Measurements from ENCODE around the gene NOC2L.
"Not testable (repeated sequence)": the region's sequence is repeated elsewhere in the genome, so short reads cannot be mapped to it uniquely, and the experiment has no call there.

Gene NOC2L

GRCh38 chr1:947958-948357, 11.1 kb downstream of the NOC2L start:
- DNase-seq (ENCODE audit: extremely low read depth, low read depth), result no peak
- TF ChIP-seq CTCF (IDR thresholded peaks at IDR 0.05; ENCODE audit: low read depth, low read length), result no peak

DNA sequence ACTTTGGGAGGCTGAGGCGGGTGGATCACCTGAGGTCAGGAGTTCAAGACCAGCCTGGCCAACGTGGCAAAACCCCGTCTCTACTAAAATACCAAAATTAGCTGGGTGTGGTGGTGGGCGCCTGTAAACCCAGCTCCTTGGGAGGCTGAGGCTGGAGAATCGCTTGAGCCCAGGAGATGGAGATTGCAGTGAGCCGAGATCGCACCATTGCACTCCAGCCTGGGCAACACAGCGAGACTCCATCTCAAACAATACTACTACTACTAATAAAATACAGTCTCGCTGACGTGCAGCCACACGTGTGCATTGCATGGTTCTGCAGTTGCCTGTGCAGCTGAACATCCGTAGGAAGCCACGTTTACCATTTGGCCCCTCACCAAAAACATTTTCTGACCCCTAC, 12.2 kb downstream of the NOC2L start:
- DNase-seq (ENCODE audit: extremely low read depth, low read depth), result not testable (repeated sequence)

- no peak for TF ChIP-seq CTCF (IDR thresholded peaks at IDR 0.05; ENCODE audit: low read depth, low read length)
- DNase-seq (ENCODE audit: extremely low read depth, low read depth), result no peak
These were observed 13.1 kb downstream of the NOC2L start for GRCh38 chr1:945688-946556.

- TF ChIP-seq CTCF (IDR thresholded peaks at IDR 0.05; ENCODE audit: low read depth, low read length), result no peak
- no peak for DNase-seq (ENCODE audit: extremely low read depth, low read depth)
These were observed 14.4 kb downstream of the NOC2L start for GRCh38 chr1:944341-945325.

DNA sequence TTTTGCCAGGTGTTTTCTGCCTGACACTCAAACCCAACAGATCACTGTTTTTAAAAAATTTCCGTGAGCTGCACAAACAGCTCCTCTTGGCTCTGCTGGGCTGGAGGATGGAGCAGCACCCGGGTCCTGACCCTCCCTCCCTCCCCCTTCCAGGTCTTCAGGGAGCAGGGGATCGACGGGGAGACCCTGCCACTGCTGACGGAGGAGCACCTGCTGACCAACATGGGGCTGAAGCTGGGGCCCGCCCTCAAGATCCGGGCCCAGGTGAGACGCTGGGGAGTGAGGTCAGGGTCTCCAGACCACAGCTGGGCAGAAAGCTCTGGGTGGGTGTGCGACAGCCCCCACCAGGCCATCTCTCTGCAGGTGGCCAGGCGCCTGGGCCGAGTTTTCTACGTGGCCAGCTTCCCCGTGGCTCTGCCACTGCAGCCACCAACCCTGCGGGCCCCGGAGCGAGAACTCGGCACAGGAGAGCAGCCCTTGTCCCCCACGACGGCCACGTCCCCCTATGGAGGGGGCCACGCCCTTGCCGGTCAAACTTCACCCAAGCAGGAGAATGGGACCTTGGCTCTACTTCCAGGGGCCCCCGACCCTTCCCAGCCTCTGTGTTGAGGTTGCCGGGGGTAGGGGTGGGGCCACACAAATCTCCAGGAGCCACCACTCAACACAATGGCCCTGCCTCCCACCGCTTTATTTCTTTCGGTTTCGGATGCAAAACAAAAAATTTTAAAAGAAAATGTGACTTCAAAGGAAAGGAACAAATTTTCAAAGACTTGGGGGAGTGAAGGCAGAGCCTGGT, 15.3 kb downstream of the NOC2L start:
- DNase-seq (ENCODE audit: extremely low read depth, low read depth), result no peak
- no peak for TF ChIP-seq CTCF (IDR thresholded peaks at IDR 0.05; ENCODE audit: low read depth, low read length)

DNA sequence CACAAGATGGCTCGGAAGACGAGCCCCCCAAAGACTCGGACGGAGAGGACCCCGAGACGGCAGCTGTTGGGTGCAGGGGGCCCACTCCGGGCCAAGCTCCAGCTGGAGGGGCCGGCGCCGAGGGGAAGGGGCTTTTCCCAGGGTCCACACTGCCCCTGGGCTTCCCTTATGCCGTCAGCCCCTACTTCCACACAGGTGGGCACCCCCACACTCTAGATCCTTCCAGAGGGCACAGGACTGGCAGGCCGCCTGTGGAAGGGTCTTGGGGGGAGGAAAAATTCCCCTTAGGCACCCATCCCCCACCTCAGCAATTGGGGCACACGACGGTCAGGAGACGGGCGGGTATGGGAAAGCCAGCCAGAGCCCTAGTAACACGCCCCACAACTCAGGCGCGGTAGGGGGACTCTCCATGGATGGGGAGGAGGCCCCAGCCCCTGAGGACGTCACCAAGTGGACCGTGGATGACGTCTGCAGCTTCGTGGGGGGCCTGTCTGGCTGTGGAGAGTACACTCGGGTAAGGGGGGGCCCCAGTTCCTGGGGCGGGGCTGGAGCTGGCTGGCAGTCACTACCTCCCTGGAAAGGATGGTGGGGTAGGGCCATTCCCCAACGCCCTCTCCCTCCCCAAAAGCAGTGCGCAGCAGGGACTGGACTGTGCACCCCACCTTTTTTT, 16.1 kb downstream of the NOC2L start:
- TF ChIP-seq CTCF (IDR thresholded peaks at IDR 0.05; ENCODE audit: low read depth, low read length), result no peak
- no peak for DNase-seq (ENCODE audit: extremely low read depth, low read depth)

DNA sequence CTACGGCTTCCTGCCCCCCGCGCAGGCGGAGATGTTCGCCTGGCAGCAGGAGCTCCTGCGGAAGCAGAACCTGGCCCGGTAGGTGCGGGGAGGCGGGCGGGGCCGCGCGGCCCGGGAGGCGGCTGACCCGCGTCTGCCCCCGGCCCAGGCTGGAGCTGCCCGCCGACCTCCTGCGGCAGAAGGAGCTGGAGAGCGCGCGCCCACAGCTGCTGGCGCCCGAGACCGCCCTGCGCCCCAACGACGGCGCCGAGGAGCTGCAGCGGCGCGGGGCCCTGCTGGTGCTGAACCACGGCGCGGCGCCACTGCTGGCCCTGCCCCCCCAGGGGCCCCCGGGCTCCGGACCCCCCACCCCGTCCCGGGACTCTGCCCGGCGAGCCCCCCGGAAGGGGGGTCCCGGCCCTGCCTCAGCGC, 16.6 kb downstream of the NOC2L start:
- TF ChIP-seq CTCF (IDR thresholded peaks at IDR 0.05; ENCODE audit: low read depth, low read length), result no peak
- DNase-seq (ENCODE audit: extremely low read depth, low read depth), result no peak

Data from AG09319 (cell line).